ENCODE measurements around the gene SPI1.

Gene SPI1

DNA sequence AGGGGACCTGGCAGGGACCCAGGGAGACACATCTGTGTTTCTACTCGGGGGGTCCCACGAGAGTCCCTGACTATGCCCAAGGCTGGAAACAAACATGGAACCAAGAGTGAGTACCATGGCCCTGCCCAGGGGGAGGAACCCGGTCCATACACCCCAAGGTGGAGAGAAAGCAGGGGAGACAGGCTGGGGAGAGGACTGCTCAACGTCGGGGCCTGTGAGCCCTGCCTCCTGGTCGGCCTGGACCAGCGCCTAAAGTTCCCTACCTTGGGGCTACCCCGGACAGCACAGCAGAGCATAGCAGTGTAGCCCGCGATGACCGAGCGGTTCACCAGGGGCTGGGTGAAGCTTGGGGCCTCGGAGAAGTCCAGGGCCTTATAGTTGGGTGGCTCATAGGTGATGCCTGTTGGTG is 46.0 kb downstream of the SPI1 start:
- Histone ChIP-seq H3K4me1 (ENCODE audit: control insufficient read depth, insufficient read depth, low read depth, low read length) (peaks cover 9% of the 10 kb centered on the region), H3K9ac (ENCODE audit: low read length) (no peak overlapping the region), H3K27me3 (ENCODE audit: control insufficient read depth in 1 of 2, insufficient read depth in 1 of 2, low read length in 2 of 2) (peaks cover 0 to 8% of the 10 kb centered on the region in 2 experiments), H3K14ac (ENCODE audit: low read length in 2 of 2) (no peak overlapping the region), H2BK5ac (ENCODE audit: low read depth, low read length, poor library complexity, severe bottlenecking) (no peak overlapping the region), H3K18ac (ENCODE audit: low read depth in 1 of 2, low read length in 2 of 2) (no peak overlapping the region), H4K8ac (ENCODE audit: low read length) (no peak overlapping the region), H2AFZ (ENCODE audit: low read depth, low read length) (no peak overlapping the region), H2BK15ac (ENCODE audit: low read depth, poor library complexity, severe bottlenecking) (no peak overlapping the region), H3K23ac (ENCODE audit: low read length in 2 of 2) (peak overlapping the region in 1 of 2 experiments; percentile 9), H3K4me3 (ENCODE audit: insufficient read depth in 1 of 2, low read depth in 1 of 2, low read length in 2 of 2) (no peak overlapping the region), H3K27ac (ENCODE audit: low read length, poor library complexity, severe bottlenecking) (no peak overlapping the region), H3K4ac (ENCODE audit: low read depth in 1 of 2, low read length in 2 of 2) (no peak overlapping the region), H2BK120ac (ENCODE audit: low read depth, low read length) (no peak overlapping the region), H2AK5ac (ENCODE audit: low read length, severe bottlenecking) (no peak overlapping the region), H3K4me2 (ENCODE audit: low read length, poor library complexity, severe bottlenecking) (no peak overlapping the region), H2BK12ac (ENCODE audit: low read length in 2 of 2) (no peak overlapping the region), H3K9me3 (ENCODE audit: control insufficient read depth, low read length) (no peaks in the 10 kb centered on the region), H3K36me3 (ENCODE audit: control insufficient read depth in 1 of 2, insufficient read depth in 2 of 2, low read depth in 1 of 2, low read length in 2 of 2) (peaks cover 0 to 38% of the 10 kb centered on the region in 2 experiments), H3K79me1 (replicated peaks; ENCODE audit: low read length, poor library complexity, severe bottlenecking) (no peaks in the 10 kb centered on the region), H4K91ac (ENCODE audit: low read length) (no peak overlapping the region)
- 92% methylated on average over 13 of the region's 13 CpGs for WGBS
- DNase-seq = no peak

DNA sequence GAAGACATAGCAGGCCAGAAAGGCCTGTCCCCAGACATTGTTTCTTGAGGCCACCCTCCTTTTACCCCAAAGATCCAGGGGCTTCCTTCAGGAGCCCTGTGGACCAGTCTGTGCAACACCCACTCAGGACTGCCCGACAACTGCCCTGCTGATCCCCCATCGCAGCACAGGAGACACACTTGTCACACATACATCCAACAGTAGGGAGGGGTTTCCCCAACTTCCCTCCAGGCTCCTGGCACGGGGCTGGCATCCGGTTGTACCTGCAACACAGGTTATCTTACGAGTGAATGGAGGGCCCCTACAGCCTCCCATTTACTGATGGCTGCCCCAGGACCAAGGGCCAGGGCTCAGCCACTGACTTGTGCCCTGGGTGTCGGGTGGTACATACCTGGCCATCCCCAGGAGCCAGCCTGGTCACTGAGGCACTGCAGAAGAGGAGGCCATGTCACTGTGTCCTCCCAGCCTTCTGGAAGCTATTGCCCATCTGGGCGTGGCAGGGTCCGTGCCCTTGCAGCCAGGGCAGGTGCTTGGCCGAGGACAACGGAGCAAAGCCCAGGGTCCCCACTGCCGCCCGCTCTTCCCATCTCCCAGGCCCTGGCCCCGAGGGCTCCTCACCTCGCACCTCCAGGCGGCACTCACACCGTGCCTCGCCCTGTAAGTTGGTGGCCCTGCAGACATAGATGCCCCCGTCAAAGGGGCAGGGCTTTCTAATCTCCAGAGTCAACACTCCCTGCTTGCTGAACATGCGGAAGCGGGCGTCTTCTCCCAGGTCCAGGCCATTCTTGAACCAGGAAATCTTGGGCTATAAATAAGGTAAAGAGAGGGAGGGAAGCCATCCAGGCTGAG is 46.7 kb downstream of the SPI1 start:
- no peak overlapping the region for H3K23ac ChIP-seq (ENCODE audit: low read length in 2 of 2)
- DNase-seq = no peak
- H4K8ac ChIP-seq (ENCODE audit: low read length) = no peak overlapping the region
- H3K36me3 ChIP-seq (ENCODE audit: control insufficient read depth in 1 of 2, insufficient read depth in 2 of 2, low read depth in 1 of 2, low read length in 2 of 2) = peaks cover 0 to 45% of the 10 kb centered on the region in 2 experiments
- peaks cover 9% of the 10 kb centered on the region for H3K4me1 ChIP-seq (ENCODE audit: control insufficient read depth, insufficient read depth, low read depth, low read length)
- WGBS = 93% methylated on average over 21 of the region's 21 CpGs
- H3K27me3 ChIP-seq (ENCODE audit: control insufficient read depth in 1 of 2, insufficient read depth in 1 of 2, low read length in 2 of 2) = peaks cover 0 to 1% of the 10 kb centered on the region in 2 experiments
- no peak overlapping the region for H3K4ac ChIP-seq (ENCODE audit: low read depth in 1 of 2, low read length in 2 of 2)
- no peak overlapping the region for H4K91ac ChIP-seq (ENCODE audit: low read length)
- no peak overlapping the region for H3K18ac ChIP-seq (ENCODE audit: low read depth in 1 of 2, low read length in 2 of 2)
- no peak overlapping the region for H2AFZ ChIP-seq (ENCODE audit: low read depth, low read length)
- no peak overlapping the region for H3K4me2 ChIP-seq (ENCODE audit: low read length, poor library complexity, severe bottlenecking)
- no peak overlapping the region for H2BK12ac ChIP-seq (ENCODE audit: low read length in 2 of 2)
- H2AK5ac ChIP-seq (ENCODE audit: low read length, severe bottlenecking) = no peak overlapping the region
- no peak overlapping the region for H3K14ac ChIP-seq (ENCODE audit: low read length in 2 of 2)
- no peak overlapping the region for H3K27ac ChIP-seq (ENCODE audit: low read length, poor library complexity, severe bottlenecking)
- H3K79me1 ChIP-seq (replicated peaks; ENCODE audit: low read length, poor library complexity, severe bottlenecking) = no peaks in the 10 kb centered on the region
- H3K9me3 ChIP-seq (ENCODE audit: control insufficient read depth, low read length) = no peaks in the 10 kb centered on the region
- no peak overlapping the region for H2BK5ac ChIP-seq (ENCODE audit: low read depth, low read length, poor library complexity, severe bottlenecking)
- H2BK15ac ChIP-seq (ENCODE audit: low read depth, poor library complexity, severe bottlenecking) = no peak overlapping the region
- no peak overlapping the region for H2BK120ac ChIP-seq (ENCODE audit: low read depth, low read length)
- H3K4me3 ChIP-seq (ENCODE audit: insufficient read depth in 1 of 2, low read depth in 1 of 2, low read length in 2 of 2) = no peak overlapping the region
- H3K9ac ChIP-seq (ENCODE audit: low read length) = no peak overlapping the region

DNA sequence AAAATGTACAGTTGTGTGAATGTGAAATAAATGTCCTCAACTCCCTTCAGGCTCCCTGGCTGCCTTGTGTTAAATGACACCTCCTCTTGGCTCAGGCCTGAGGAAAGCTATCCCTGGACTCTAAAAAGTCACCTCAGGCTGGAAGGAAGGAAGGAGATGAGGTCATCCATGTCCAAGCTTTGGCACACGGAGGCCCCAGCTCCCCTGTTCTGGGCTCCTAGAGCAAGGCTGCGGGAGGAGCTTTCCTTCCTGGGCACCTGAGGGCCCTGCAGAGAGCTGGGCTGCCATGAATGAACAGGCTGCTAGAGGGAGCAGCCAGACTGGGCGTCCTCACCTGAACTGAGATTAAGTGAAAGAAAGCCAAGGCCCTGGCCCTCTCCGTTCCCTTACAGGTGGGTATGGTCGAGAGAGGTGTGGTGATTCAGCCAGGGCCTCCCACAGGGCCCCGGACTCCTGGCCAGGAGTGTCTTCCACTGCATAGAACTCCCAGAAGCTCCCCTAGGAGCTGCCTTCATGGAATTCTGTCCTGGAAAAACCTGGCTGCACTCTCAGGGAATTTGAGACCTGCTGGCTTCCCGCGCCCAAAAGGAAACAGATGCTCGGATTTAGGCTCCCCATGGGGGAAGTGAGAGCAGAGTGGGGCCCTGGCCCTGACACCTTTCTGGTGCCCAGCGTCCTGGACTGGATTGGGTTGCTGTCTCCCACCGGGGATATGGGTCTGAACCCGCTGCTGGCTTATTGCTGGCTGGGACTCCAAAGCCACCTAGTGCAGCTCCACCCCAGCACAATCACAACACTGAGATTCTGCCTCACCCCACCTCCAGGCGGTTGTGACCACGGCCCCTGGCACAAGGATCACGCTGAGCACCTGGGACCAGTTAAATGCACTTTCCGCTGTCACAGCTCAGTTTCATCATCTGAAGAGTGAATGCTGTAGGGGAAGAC is 48.1 kb downstream of the SPI1 start:
- Histone ChIP-seq H4K91ac (ENCODE audit: low read length) (no peak overlapping the region), H3K4ac (ENCODE audit: low read depth in 1 of 2, low read length in 2 of 2) (no peak overlapping the region), H2BK15ac (ENCODE audit: low read depth, poor library complexity, severe bottlenecking) (no peak overlapping the region), H2BK120ac (ENCODE audit: low read depth, low read length) (no peak overlapping the region), H3K4me3 (ENCODE audit: insufficient read depth in 1 of 2, low read depth in 1 of 2, low read length in 2 of 2) (no peak overlapping the region), H2BK12ac (ENCODE audit: low read length in 2 of 2) (no peak overlapping the region), H3K18ac (ENCODE audit: low read depth in 1 of 2, low read length in 2 of 2) (no peak overlapping the region), H3K9me3 (ENCODE audit: control insufficient read depth, low read length) (no peaks in the 10 kb centered on the region), H3K9ac (ENCODE audit: low read length) (no peak overlapping the region), H2AFZ (ENCODE audit: low read depth, low read length) (no peak overlapping the region), H3K4me1 (ENCODE audit: control insufficient read depth, insufficient read depth, low read depth, low read length) (peaks cover 9% of the 10 kb centered on the region), H4K8ac (ENCODE audit: low read length) (no peak overlapping the region), H3K36me3 (ENCODE audit: control insufficient read depth in 1 of 2, insufficient read depth in 2 of 2, low read depth in 1 of 2, low read length in 2 of 2) (peaks cover 0 to 57% of the 10 kb centered on the region in 2 experiments), H2AK5ac (ENCODE audit: low read length, severe bottlenecking) (no peak overlapping the region), H3K4me2 (ENCODE audit: low read length, poor library complexity, severe bottlenecking) (no peak overlapping the region), H2BK5ac (ENCODE audit: low read depth, low read length, poor library complexity, severe bottlenecking) (no peak overlapping the region), H3K27me3 (ENCODE audit: control insufficient read depth in 1 of 2, insufficient read depth in 1 of 2, low read length in 2 of 2) (no peaks in the 10 kb centered on the region), H3K79me1 (replicated peaks; ENCODE audit: low read length, poor library complexity, severe bottlenecking) (no peaks in the 10 kb centered on the region), H3K23ac (ENCODE audit: low read length in 2 of 2) (no peak overlapping the region), H3K14ac (ENCODE audit: low read length in 2 of 2) (no peak overlapping the region), H3K27ac (ENCODE audit: low read length, poor library complexity, severe bottlenecking) (no peak overlapping the region)
- DNase-seq = no peak
- WGBS = 91% methylated on average over 16 of the region's 16 CpGs

DNA sequence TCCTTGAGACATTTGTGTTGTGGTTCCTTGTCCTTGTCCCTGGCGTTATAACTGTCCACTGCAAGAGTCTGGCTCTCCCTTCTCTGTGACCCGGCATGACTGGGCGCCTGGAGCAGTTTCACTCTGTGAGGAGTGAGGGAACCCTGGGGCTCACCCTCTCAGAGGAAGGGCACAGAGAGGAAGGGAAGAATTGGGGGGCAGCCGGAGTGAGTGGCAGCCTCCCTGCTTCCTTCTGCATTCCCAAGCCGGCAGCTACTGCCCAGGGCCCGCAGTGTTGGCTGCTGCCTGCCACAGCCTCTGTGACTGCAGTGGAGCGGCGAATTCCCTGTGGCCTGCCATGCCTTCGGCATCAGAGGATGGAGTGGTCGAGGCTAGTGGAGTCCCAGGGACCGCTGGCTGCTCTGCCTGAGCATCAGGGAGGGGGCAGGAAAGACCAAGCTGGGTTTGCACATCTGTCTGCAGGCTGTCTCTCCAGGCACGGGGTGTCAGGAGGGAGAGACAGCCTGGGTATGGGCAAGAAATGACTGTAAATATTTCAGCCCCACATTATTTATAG is 48.8 kb downstream of the SPI1 start:
- no peak overlapping the region for H2BK15ac ChIP-seq (ENCODE audit: low read depth, poor library complexity, severe bottlenecking)
- no peak overlapping the region for H2BK5ac ChIP-seq (ENCODE audit: low read depth, low read length, poor library complexity, severe bottlenecking)
- H3K14ac ChIP-seq (ENCODE audit: low read length in 2 of 2) = no peak overlapping the region
- H4K91ac ChIP-seq (ENCODE audit: low read length) = no peak overlapping the region
- no peak for DNase-seq
- H3K4me2 ChIP-seq (ENCODE audit: low read length, poor library complexity, severe bottlenecking) = no peak overlapping the region
- H3K27me3 ChIP-seq (ENCODE audit: control insufficient read depth in 1 of 2, insufficient read depth in 1 of 2, low read length in 2 of 2) = no peaks in the 10 kb centered on the region
- peaks cover 0 to 59% of the 10 kb centered on the region in 2 experiments for H3K36me3 ChIP-seq (ENCODE audit: control insufficient read depth in 1 of 2, insufficient read depth in 2 of 2, low read depth in 1 of 2, low read length in 2 of 2)
- H3K9ac ChIP-seq (ENCODE audit: low read length) = no peak overlapping the region
- no peaks in the 10 kb centered on the region for H3K9me3 ChIP-seq (ENCODE audit: control insufficient read depth, low read length)
- no peak overlapping the region for H3K27ac ChIP-seq (ENCODE audit: low read length, poor library complexity, severe bottlenecking)
- no peak overlapping the region for H2AFZ ChIP-seq (ENCODE audit: low read depth, low read length)
- H3K18ac ChIP-seq (ENCODE audit: low read depth in 1 of 2, low read length in 2 of 2) = no peak overlapping the region
- no peak overlapping the region for H4K8ac ChIP-seq (ENCODE audit: low read length)
- no peaks in the 10 kb centered on the region for H3K79me1 ChIP-seq (replicated peaks; ENCODE audit: low read length, poor library complexity, severe bottlenecking)
- H3K4me3 ChIP-seq (ENCODE audit: insufficient read depth in 1 of 2, low read depth in 1 of 2, low read length in 2 of 2) = no peak overlapping the region
- no peak overlapping the region for H2AK5ac ChIP-seq (ENCODE audit: low read length, severe bottlenecking)
- no peak overlapping the region for H2BK12ac ChIP-seq (ENCODE audit: low read length in 2 of 2)
- no peak overlapping the region for H3K23ac ChIP-seq (ENCODE audit: low read length in 2 of 2)
- no peak overlapping the region for H3K4ac ChIP-seq (ENCODE audit: low read depth in 1 of 2, low read length in 2 of 2)
- 96% methylated on average over 11 of the region's 12 CpGs for WGBS
- peaks cover 9% of the 10 kb centered on the region for H3K4me1 ChIP-seq (ENCODE audit: control insufficient read depth, insufficient read depth, low read depth, low read length)
- no peak overlapping the region for H2BK120ac ChIP-seq (ENCODE audit: low read depth, low read length)
